Stomach (tissue), 19 donors: ENCODE data around the gene ATP23. TPM values are rescaled to one million over a fixed set of nuclear protein-coding genes. Genes with fewer than 3 reads are reported as not detected.

Experiments
- DNase-seq, 2 donors: peaks; one replicate each; pipeline versions ENCODE4 v3.0.0 to v3.0.0-alpha.2; 2013 to 2019
- H3K27ac ChIP-seq, 5 donors: fragments of 200-600 bp in 4 of 5; sonication (generic) in 4 of 5; one replicate each; pipeline ENCODE4 v1.5.1; 2013 to 2019; ENCODE audit warnings: mild to moderate bottlenecking in 1 of 5, moderate library complexity in 1 of 5
- H3K27me3 ChIP-seq, 3 donors: fragments of 200-600 bp; sonication (generic); one replicate each; pipeline ENCODE4 v1.5.1; 2017 to 2019; ENCODE audit warnings: mixed run types in 1 of 3
- H3K36me3 ChIP-seq, 4 donors: fragments of 200-600 bp; sonication (generic); 1 replicate in 3 of 4; 2 replicates in 1 of 4; pipeline ENCODE4 v1.5.1; 2016 to 2019
- H3K4me1 ChIP-seq, 4 donors: fragments of 200-600 bp; sonication (generic); one replicate each; pipeline ENCODE4 v1.5.1; 2016 to 2019
- H3K4me3 ChIP-seq, 4 donors: fragments of 200-600 bp; sonication (generic) in 3 of 4; one replicate each; pipeline ENCODE4 v1.5.1; 2016 to 2019; ENCODE audit warnings: mild to moderate bottlenecking in 1 of 4
- H3K9me3 ChIP-seq, 4 donors: fragments of 200-600 bp; sonication (generic); one replicate each; pipeline ENCODE4 v1.5.1; 2016 to 2019
- EP300 ChIP-seq: sonication (generic); formaldehyde crosslinking; IDR thresholded peaks from one replicate; pipeline ENCODE4 v1.6.1; 2017; ENCODE audit warnings: antibody characterized with exemption
- POLR2A ChIP-seq, 4 donors: fragments of 450-650 bp; IDR thresholded peaks; one replicate each; pipeline ENCODE4 v1.6.1; 2016; ENCODE audit warnings: antibody characterized with exemption in 4 of 4, control low read depth in 2 of 4, mild to moderate bottlenecking in 1 of 4, moderate library complexity in 1 of 4
- POLR2AphosphoS5 ChIP-seq, 3 donors: sonication (generic); formaldehyde crosslinking; IDR thresholded peaks; one replicate each; pipeline ENCODE4 v1.6.1; 2016; ENCODE audit warnings: antibody characterized with exemption in 3 of 3
- WGBS, 5 donors: extraction: QIAGEN DNeasy Blood & Tissue Kit in 3 of 5; methylation state at CpG; one replicate each; pipeline versions ENCODE4 v1.1.5 to v1.1.7; 2013 to 2018; 5-methylcytosine and 5-hydroxymethylcytosine counted together
- intact Hi-C: fragments of 100-400 bp; cut with DNase I; formaldehyde crosslinking; loops from one replicate; pipeline ENCODE4 v1.15.1; 2023; ENCODE audit warnings: low total_unique reads
- long read RNA-seq, 10 donors: transcript quantifications; one replicate each; lab custom pipeline, GENCODE V29; 2026
- polyA plus RNA-seq, 3 donors: library from polyadenylated mRNA; stranded (reverse); fragments of 200-250 nt; gene quantifications; one replicate each; pipeline ENCODE4 v1.2.3, GENCODE V29; 2013
- total RNA-seq, 5 donors: library from RNA; depleted of rRNA; stranded (reverse); fragments of >200 nt; gene quantifications; one replicate each; pipeline versions ENCODE4 v1.1.0 to v1.2.3, GENCODE V29; 2014 to 2016
- TF ChIP-seq, protein P1 (sequence below), 7 experiments: fragments of 450-650 bp in 4 of 7; fragments of 200-600 bp in 3 of 7; sonication (generic) in 3 of 7; IDR thresholded peaks; one replicate each; pipeline ENCODE4 v1.5.1; 2016 to 2019; ENCODE audit warnings: antibody characterized with exemption in 7 of 7, control low read depth in 2 of 7, mild to moderate bottlenecking in 1 of 7
- donor health status: healthy with polysubstance abuse.
- donor health status: Bipolar disorder and iron deficiency.
- donor health status: healthy.

ATP23 gene
- total RNA-seq: 10 to 100 TPM in 1 of 5 donors, 1 to 10 TPM in 4; 4.1 to 18.0 (median 6.1) TPM
- 10 to 100 TPM in 2 of 3 donors, 1 to 10 TPM in 1; 6.9 to 11.1 (median 10.2) TPM for polyA plus RNA-seq
- long read RNA-seq, donor 1: 0 reads
- long read RNA-seq, donor 2, partial matches to known transcripts: 0 of 2 reads
- long read RNA-seq, donor 2, other reads (novel, unspliced or antisense): 0 of 2 reads
- long read RNA-seq, donor 3, partial matches to known transcripts: 0 of 2 reads
- long read RNA-seq, donor 3, other reads (novel, unspliced or antisense): 0 of 2 reads
- long read RNA-seq, donor 4: 0 reads
- long read RNA-seq, donor 5, partial matches to known transcripts: 0 of 2 reads
- long read RNA-seq, donor 5, other reads (novel, unspliced or antisense): 0 of 2 reads
- long read RNA-seq, donor 6, transcript ATP23-201 (6 exons, 1,245 nt): major isoform, 6 of 7 reads
- long read RNA-seq, donor 6, partial matches to known transcripts: 0 of 7 reads
- long read RNA-seq, donor 6, other reads (novel, unspliced or antisense): 0 of 7 reads
- long read RNA-seq, donor 7, transcript ATP23-201 (6 exons, 1,245 nt): major isoform, 5 of 5 reads
- long read RNA-seq, donor 7, partial matches to known transcripts: 0 of 5 reads
- long read RNA-seq, donor 7, other reads (novel, unspliced or antisense): 0 of 5 reads
- long read RNA-seq, donor 8, transcript ATP23-201 (6 exons, 1,245 nt): major isoform, 5 of 12 reads
- long read RNA-seq, donor 8, partial matches to known transcripts: 0 of 12 reads
- long read RNA-seq, donor 8, other reads (novel, unspliced or antisense): 7 of 12 reads
- long read RNA-seq, donor 9, partial matches to known transcripts: 0 of 20 reads
- long read RNA-seq, donor 9, other reads (novel, unspliced or antisense): 19 of 20 reads
- long read RNA-seq, donor 10, partial matches to known transcripts: 0 of 1 reads
- long read RNA-seq, donor 10, other reads (novel, unspliced or antisense): 0 of 1 reads

DNA sequence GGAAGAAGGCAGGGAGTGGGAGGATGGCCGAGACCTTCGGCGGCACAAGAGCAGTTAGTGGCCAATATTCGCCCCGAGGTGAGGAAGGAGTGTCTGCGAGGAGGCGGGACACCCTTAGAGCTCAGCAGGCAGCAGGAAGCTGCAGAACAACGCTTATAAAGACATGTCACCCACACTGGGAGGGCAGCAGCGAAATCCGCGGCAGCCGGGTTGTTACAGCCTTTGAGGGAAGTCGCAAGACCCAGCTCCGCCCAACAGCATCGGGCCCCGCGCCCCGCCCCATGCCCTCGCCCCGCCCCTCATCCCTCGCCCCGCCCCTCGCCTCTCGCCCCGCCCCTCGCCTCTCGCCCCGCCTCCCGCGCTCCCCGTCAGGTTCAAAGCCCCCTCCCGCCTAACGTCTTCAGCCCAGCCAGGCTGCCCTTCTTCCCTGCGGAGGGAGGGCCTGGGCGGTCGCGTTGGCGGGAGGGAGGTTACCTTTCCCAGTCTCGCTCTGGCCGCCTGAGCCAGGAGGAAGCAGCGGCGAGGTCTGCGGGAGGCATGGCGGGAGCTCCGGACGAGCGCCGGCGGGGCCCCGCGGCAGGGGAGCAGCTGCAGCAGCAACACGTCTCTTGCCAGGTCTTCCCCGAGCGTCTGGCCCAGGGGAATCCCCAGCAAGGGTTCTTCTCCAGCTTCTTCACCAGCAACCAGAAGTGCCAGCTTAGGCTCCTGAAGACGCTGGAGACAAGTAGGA, at the start of gene ATP23:
Gene ATP23 (plus strand): TSS at position 403 of the 730 bp plus-strand sequence. CDS start 135 bp downstream, at position 538.
- peak in 2 of 4 donors; percentile 38 to 48 for TF ChIP-seq POLR2A (IDR thresholded peaks at IDR 0.05)
- TF ChIP-seq, protein P1, sequence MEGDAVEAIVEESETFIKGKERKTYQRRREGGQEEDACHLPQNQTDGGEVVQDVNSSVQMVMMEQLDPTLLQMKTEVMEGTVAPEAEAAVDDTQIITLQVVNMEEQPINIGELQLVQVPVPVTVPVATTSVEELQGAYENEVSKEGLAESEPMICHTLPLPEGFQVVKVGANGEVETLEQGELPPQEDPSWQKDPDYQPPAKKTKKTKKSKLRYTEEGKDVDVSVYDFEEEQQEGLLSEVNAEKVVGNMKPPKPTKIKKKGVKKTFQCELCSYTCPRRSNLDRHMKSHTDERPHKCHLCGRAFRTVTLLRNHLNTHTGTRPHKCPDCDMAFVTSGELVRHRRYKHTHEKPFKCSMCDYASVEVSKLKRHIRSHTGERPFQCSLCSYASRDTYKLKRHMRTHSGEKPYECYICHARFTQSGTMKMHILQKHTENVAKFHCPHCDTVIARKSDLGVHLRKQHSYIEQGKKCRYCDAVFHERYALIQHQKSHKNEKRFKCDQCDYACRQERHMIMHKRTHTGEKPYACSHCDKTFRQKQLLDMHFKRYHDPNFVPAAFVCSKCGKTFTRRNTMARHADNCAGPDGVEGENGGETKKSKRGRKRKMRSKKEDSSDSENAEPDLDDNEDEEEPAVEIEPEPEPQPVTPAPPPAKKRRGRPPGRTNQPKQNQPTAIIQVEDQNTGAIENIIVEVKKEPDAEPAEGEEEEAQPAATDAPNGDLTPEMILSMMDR (IDR thresholded peaks at IDR 0.05): no peak
- peak; percentile 62 to 94 (median 92) for TF ChIP-seq POLR2AphosphoS5 (IDR thresholded peaks at IDR 0.05)
- WGBS, 5 donors: 0 to 1% (median 0%) methylated on average over 23 to 54 of the region's 55 CpGs
- intact Hi-C loops: no loop called here
- H3K4me1 ChIP-seq: peaks cover 0 to 39% (median 24%) of the 10 kb centered on the region in 4 donors
- peak within 1 kb of the TSS; percentile 88 to 93 (median 89) for H3K27ac ChIP-seq
- DNase-seq: peak; percentile 93 to 96
- H3K4me3 ChIP-seq: peak within 1 kb of the TSS; percentile 60 to 70 (median 66)
- H3K36me3 ChIP-seq: no peaks in the 10 kb centered on the region
- no peaks in the 10 kb centered on the region for H3K9me3 ChIP-seq
- H3K27me3 ChIP-seq: no peaks in the 10 kb centered on the region

DNA sequence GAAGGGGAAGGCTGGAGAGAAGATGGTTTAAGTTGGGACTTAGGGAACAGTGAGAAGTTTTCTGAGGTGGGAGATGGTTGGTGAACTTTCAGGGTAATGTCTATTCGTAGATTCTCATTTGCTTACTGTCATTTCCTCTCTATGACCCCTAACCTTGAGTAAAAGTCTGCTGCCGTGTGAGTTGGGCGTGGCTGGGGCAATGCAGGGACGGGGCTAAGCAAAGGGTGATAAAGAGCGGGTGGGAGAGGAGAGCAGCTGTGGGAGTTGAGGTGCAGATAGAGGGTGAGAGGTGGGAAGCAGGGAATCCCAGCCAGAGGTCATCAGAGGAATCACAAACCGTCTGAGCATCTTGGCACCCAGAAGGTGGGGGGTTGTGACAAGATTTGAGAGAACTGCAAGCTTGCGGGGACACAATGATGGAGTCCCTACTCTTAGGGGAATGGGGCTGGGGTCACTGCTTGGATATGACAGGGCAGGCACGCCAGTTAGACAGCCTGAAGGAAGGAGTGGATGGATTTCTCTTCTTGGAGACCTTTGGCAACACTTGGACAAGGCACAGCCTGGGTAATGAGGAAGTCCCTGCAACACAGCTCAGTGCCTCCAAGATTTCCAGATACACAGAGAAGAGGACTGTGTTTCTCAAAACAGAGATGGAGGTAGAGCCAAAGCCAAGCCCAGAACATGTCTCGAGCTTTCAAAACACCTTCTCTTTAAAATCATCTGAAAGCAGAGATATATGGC, 49.0 kb upstream of the ATP23 start:
- H3K36me3 ChIP-seq: no peaks in the 10 kb centered on the region
- H3K9me3 ChIP-seq: no peaks in the 10 kb centered on the region
- H3K4me3 ChIP-seq: no peak overlapping the region
- no peak for DNase-seq
- no peaks in the 10 kb centered on the region for H3K27me3 ChIP-seq
- 59 to 78% (median 68%) methylated on average over 9 of the region's 9 CpGs for WGBS, 5 donors
- H3K4me1 ChIP-seq: peaks cover 84 to 100% (median 93%) of the 10 kb centered on the region in 4 donors
- peak overlapping the region; percentile 7 to 98 (median 97) for H3K27ac ChIP-seq
- TF ChIP-seq EP300: no peak
- no peak for TF ChIP-seq POLR2AphosphoS5 (IDR thresholded peaks at IDR 0.05)
- no peak for TF ChIP-seq POLR2A (IDR thresholded peaks at IDR 0.05)
- TF ChIP-seq, protein P1 (IDR thresholded peaks at IDR 0.05): no peak
- intact Hi-C loops: no loop called here

DNA sequence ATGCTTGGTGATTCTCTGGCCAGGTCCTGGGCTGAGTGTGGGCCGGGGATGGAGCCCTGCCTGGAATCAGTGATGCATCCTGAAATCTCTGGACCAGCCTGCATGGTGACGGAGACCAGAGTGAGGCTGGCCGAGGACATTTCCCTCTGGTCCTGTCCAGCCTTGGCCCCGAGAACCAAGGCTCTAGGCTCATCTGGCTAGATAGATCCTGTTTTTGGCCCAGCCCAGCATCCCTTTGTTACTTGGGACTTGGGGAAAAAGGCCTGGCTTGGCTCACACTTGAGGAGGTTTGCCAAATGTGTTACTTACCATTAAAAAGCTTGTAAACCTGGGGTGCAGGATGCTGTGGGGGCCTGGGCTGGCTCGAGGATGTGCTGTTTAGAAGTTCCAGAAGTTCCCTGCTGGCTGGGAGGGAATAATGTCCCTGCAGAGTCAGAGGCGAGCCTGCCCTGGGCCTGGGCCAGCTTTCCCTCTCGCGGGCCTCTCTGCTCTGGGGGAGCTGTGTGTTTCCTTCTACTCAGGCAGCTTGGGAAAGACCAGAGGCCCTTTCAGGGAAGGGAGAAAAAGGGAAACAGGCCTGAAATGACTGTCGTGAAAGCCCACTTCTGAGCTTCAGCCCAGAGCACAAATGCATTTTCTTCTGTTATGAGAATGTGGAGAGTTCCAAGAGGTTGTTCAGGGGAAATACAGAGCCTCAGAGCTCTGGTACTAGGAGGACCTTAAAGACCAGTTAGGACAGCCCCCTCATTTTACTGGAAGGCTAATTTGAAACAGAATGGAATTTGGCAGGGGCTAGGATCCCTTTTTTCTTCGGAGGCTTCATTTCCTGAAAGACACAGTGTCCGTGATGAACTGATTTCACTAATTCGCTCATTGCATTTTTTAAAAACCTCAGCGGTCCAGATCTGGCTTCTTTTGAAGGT, 47.7 kb upstream of the ATP23 start:
- peak in 1 of 4 donors; percentile 7 for TF ChIP-seq POLR2A (IDR thresholded peaks at IDR 0.05)
- peak; percentile 31 to 56 (median 39) for TF ChIP-seq POLR2AphosphoS5 (IDR thresholded peaks at IDR 0.05)
- TF ChIP-seq, protein P1 (IDR thresholded peaks at IDR 0.05): peak in 1 of 7 experiments; percentile 21
- no peak for TF ChIP-seq EP300
- WGBS, 5 donors: 12 to 31% (median 24%) methylated on average over 10 to 13 of the region's 13 CpGs
- Histone ChIP-seq H3K36me3 (no peaks in the 10 kb centered on the region), H3K4me3 (peak overlapping the region in 1 of 4 donors; percentile 10), H3K27ac (peak overlapping the region; percentile 79 to 98 (median 97)), H3K27me3 (no peaks in the 10 kb centered on the region), H3K9me3 (no peaks in the 10 kb centered on the region), H3K4me1 (peaks cover 84 to 100% (median 93%) of the 10 kb centered on the region in 4 donors)
- intact Hi-C loops: no loop called here
- peak; percentile 89 to 98 for DNase-seq
